Liver (tissue), 3 donors: Measurements from ENCODE around the gene NDOR1.

Source experiments
- ATF3 ChIP-seq: IDR thresholded peaks from 2 replicates; pipeline ENCODE4 v1.6.1; 2016; ENCODE audit warnings: antibody characterized with exemption
- CTCF ChIP-seq: fragments of 150-350 bp; IDR thresholded peaks from 2 replicates; pipeline ENCODE4 v1.5.1; 2017; ENCODE audit warnings: improper control_type of control experiment, low read depth, low read length; ENCODE audit not compliant: missing input control
- JUND ChIP-seq, 2 donors: IDR thresholded peaks; 2 replicates each; pipeline ENCODE4 v1.6.1; 2016; ENCODE audit warnings: antibody characterized with exemption in 2 of 2
- NR2F2 ChIP-seq: IDR thresholded peaks from 2 replicates; pipeline ENCODE4 v1.6.1; 2016; ENCODE audit warnings: antibody characterized with exemption
- RAD21 ChIP-seq, 2 donors: IDR thresholded peaks; 2 replicates each; pipeline ENCODE4 v1.6.1; 2016; ENCODE audit warnings: antibody characterized with exemption in 2 of 2, mild to moderate bottlenecking in 2 of 2
- REST ChIP-seq: IDR thresholded peaks from 2 replicates; pipeline ENCODE4 v1.6.1; 2016; ENCODE audit warnings: antibody characterized with exemption, mild to moderate bottlenecking
- SP1 ChIP-seq: IDR thresholded peaks from 2 replicates; pipeline ENCODE4 v1.6.1; 2018; ENCODE audit warnings: antibody characterized with exemption, mild to moderate bottlenecking
- TAF1 ChIP-seq: conservative IDR thresholded peaks from 2 replicates; pipeline ENCODE4 v1.6.1; 2016; ENCODE audit warnings: antibody characterized with exemption, mild to moderate bottlenecking
- YY1 ChIP-seq: IDR thresholded peaks from 2 replicates; pipeline ENCODE4 v1.6.1; 2016; ENCODE audit warnings: antibody characterized with exemption, mild to moderate bottlenecking
- donor health status: healthy.
- donor health status: healthy.

- TF ChIP-seq CTCF (no peak), YY1 (no peak), TAF1 (no peak), REST (no peak), JUND (IDR thresholded peaks at IDR 0.05) (no peak), RAD21 (IDR thresholded peaks at IDR 0.05) (no peak), SP1 (no peak), NR2F2 (no peak), ATF3 (no peak)
Observed at GRCh38 chr9:137228968-137229896, 23.7 kb downstream of the NDOR1 start.
